HG03108 (cell line): ENCODE data around the gene ERBIN.
"Not testable (repeated sequence)": the region's sequence is repeated elsewhere in the genome, so short reads cannot be mapped to it uniquely, and the experiment has no call there.

ENCODE experiments used
- ATAC-seq: cut with Tn5 transposase; IDR thresholded peaks from one replicate; pipeline ENCODE4 v1.9.1; 2021; ENCODE audit warnings: moderate library complexity; ENCODE audit not compliant: unreplicated experiment

The ERBIN gene

DNA sequence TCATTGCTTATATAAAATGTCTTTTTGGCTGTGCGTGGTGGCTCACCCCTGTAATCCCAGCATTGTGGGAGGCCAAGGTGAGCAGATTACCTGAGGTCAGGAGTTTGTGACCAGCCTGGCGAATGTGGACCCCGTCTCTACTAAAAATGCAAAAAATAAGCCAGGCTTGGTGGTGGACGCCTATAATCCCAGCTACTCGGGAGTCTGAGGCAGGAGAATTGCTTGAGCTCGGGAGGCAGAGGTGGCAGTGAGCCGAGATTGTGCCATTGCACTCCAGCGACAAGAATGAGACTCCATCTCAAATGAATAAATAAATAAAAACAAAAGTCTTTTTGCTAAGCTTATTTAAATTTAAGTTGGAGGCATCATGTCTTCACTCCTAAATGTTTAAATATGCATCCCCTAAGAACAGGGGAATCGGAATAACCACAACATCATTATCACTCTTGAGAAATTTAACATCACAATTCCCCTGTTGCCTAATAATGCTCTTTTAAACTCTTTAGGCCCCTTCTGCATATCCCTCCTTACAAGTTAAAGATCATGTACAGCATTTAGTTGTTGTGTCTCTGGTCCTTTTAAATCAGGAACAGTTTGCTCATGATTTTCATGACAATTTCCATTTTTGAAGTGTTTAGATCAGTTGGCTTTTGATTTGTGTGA lies 72.8 kb downstream of the ERBIN start:
- ATAC-seq, result no peak

DNA sequence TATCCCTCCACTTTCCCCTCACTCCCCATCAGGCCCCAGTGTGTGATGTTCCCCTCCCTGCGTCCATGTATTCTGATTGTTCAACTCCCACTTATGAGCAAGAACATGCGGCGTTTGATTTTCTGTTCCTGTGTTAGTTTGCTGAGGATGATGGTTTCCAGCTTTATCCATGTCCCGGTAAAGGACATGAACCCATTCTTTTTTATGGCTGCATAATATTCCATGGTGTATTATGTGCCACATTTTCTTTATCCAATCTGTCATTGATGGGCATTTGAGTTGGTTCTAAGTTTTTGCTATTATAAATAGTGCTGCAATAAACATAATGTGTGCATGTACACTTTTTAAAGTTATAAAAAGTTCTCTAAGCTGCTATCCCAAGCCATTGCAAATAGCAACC lies 75.6 kb downstream of the ERBIN start:
- ATAC-seq, result no peak

DNA sequence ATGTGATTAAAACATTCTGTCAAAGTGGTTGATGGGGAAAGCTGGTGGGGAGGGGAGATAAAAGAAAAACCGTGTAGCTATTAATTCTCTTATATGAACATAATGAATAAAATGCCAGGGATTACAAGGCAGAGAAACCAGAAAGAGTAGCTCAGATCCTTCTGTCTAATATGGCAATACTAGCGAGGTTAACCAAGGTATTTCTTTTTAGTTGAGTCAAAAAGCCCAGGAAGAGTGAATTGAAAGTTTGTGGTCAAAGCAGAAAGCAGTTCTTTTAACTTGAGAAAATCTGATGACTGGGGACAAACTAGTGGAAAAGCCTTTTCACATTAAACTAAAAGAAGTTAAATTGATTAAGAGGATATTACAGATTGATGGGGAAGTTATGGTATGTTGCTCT lies 76.0 kb downstream of the ERBIN start:
- peak; percentile 52 for ATAC-seq

DNA sequence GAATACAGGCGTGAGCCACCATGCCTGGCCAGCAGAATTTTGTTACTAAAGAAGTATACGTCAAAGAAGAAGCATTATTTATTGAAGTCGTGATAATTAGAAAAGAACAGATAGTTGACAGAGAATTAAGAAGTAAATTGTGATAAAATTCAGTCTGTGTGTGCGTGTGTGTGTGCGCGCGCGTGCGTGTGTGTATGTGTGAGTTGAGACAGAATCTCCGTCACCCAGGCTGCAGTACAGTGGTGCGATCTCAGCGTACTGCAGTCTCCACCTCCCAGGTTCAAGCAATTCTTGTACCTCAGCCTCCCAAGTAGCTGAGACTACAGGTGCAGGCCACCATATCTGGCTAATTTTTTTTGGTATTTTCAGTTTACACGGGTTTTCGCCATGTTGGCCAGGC lies 77.8 kb downstream of the ERBIN start:
- ATAC-seq, result no peak

DNA sequence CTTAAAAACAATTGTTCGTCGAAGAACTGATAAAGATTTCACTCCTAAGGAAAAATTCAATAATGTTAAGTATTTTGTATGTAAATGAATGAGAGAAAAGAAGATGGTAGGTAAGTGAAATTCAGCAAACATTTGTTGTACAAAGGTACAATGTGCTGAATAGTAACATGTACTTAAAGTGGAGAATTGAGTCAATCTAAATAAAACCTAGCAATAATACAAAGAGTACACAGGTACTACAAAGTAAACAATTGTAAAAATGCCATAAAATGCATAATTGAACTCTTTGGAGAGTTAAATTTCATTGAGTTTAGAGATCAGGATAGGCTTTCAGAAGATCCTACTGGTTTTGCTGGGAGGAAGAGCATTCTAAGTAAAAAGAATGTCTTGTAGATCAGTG lies 82.9 kb downstream of the ERBIN start:
- no peak for ATAC-seq

DNA sequence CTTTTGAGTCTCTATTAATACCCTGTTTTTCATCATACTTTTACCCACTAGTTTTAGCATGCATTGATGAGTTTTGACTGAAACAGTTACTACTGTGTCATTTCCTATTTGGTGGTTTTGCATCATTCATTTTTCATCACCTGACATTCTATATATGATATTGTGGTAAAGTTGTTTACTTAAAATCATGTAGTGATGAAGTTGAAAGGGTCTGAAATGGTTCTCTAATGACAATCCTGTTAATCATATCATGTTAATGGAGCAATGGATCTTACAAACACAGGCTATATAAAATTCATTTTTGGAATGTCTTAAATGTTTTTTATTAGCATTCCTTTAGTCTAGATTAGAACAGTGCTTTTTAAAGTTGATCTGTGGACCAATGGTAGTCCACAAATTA lies 84.1 kb downstream of the ERBIN start:
- ATAC-seq, result peak; percentile 46

DNA sequence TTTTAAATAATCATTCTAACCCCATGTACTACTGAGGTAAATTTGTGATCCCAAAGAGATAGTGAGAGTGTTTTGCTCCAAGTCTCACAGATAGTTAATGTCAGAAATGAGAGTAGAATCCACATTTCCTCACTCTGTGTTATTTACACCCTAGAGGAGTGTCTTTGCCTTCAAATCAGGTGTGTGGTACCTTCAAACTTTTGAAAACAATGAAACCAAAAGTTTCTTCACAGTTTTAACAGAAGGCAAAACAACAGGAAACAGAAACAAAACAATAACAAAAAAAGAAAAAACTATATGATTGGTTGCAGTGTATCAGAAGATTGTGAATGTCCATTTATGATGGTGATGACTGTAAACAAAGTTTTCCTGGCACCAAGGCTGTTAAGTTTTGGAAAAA lies 85.9 kb downstream of the ERBIN start:
- no peak for ATAC-seq

DNA sequence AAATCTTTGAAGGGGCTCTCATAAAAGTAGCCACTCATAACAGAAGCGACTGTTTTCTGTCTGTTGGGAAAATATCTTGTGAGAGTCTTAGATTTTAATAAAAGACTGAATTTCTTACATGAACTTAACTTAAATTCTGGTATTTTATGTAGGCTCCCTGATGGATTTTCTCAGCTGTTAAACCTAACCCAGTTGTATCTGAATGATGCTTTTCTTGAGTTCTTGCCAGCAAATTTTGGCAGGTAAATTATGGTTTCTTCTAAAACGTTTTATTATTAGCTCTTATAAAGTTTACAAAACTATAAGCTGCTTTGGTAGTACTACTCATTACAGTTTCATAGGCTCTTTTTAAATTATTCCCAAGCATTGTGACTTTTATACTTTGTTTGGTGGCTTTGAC lies 87.0 kb downstream of the ERBIN start:
- ATAC-seq, result no peak

DNA sequence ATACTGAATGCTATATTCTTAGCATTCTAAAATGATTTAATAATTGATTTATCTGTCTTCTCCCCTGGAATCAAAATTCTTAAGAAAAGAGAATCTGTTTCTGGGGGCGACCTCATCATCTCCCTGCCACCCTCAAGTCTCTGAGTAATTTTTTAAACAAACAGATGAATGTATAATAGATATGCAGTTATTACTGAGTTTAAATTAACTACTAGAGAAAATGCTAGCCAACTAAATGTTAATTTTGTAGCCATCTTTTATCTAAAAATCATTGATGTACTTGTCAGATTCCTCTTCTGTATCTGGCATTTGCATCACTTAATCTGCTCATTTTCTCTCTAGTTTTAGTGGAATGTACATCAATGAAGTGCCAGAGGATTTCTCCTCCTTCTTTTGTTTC lies 87.5 kb downstream of the ERBIN start:
- no peak for ATAC-seq

DNA sequence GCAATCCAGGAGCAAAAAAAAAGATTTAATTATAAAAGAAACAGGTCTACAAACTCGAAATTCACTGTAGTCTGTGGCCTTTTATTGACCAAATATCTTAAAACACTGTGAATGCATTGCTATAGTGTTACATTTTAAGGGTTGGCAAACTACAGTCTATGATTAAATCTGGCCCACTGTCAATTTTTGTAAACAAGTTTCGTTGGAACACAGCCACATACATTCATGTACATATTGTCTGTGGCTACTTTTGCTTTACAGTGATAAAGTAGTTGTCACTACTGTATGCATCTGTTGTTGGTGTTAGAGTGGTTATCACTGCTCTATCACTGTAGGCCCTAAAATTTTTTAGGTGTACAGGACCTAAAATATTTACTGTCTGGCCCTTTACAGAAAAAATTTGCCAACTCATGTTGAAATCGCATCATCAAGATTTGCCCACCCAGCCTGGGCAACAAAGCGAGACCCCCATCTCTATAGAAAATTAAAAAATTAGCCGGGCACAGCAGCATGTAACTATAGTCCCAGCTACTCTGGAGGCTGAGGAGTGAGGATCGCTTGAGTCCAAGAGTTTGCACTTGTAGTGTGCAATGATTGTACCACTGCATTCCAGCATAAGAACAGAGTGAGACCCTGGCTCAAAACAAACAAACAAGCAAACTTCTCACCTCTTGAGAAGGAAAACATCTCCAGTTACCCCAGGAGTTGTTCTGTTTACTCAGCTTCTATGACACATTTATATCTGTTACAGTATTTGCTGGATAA lies 89.0 kb downstream of the ERBIN start:
- ATAC-seq, result no peak

DNA sequence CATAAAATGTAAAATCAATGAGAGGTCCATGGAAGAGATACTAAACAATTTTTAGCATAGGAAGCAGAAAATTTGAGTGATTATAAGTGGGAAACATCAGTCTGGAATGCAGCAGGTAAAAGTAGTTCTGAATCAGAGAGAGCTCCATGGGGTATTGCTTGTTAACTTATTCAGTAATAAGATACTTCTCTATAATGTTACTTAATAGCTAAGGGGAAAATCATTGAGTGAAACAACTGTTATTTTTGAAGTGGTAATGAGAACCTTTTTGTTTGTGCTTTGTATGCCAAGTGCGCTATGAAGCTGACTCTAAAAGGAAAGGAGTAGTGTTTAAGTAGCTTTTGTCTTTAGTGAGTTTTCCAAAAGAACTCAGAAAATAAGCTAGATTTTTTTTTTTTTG lies 95.2 kb downstream of the ERBIN start:
- no peak for ATAC-seq

DNA sequence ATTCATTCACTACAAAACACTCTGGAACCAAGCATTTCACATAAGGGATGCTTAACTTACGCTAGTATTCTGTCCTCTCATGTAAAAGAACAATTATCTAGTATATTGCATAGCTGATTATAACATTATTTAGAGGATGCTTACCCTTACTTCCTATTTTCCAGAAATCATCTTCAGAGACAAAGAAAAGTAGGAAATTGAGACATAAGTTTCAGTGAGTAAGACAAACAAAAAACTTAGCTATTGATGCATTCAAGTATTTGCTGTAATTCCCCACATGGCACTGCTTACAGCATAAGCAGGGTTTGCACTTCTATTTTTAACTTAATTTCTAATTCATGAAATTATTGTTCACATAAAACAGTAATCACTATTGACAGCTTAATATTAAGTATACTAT lies 112.9 kb downstream of the ERBIN start:
- ATAC-seq, result no peak

DNA sequence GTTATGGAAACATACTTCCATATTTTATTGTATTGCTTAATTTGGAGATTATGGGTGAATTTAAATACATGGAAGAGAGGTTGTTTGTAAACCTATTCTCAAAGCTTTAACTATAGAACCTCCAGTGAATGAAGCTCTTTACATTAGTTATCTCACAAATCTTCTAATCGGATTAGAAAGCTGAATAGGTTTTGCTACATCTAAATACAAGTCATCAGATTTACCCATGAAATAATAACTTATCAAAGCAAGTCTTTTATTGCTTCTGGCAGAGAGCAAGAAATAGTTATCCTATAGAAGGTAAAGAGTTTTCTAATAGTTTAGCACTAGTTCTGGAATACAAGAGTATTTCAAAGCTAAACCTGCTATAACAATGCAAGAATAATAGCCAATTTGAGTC lies 113.3 kb downstream of the ERBIN start:
- ATAC-seq, result no peak

DNA sequence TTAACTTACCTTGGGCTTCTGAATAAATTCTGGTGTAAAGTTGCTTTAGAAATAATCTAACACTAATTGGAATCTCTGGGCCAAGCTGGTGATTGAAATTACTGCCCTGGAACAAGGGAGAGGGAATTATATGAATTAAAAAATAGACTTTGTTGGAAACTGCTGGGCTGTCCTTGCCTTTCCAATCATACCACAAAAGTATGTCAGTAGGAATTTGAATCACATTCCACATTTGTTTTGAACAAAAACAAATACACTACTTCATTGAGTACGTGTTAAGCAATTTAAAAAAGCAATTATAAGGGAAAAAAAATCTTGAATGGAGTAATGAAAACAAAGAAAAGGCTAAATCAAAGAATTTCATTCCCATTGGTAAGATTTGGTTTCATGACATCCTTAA lies 115.3 kb downstream of the ERBIN start:
- ATAC-seq, result no peak

DNA sequence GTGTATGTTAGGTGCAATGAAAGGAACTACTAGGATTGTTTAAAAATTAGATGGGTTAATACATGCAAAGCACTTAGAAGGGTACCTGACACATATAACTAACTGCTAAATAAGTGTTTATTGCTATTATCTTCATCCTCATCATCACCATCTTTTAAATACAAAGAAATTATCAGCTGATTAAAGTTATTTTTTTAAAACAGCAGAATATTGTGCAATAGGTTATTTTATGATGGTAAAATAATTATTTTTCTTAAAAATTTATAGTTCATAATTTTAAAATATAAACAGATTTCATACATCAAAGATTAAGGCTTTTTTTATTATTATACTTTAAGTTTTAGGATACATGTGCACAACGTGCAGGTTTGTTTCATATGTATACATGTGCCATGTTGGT lies 130.9 kb downstream of the ERBIN start:
- ATAC-seq, result no peak

DNA sequence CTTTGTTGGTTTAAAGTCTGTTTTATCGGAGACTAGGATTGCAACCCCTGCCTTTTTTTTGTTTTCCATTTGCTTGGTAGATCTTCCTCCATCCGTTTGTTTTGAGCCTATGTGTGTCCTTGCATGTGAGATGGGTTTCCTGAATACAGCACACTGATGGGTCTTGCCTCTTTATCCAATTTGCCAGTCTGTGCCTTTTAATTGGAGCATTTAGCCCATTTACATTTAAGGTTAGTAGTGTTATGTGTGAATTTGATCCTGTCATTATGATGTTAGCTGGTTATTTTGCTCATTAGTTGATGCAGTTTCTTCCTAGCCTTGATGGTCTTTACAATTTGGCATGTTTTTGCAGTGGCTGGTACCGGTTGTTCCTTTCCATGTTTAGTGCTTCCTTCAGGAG lies 134.9 kb downstream of the ERBIN start:
- ATAC-seq, result not testable (repeated sequence)

DNA sequence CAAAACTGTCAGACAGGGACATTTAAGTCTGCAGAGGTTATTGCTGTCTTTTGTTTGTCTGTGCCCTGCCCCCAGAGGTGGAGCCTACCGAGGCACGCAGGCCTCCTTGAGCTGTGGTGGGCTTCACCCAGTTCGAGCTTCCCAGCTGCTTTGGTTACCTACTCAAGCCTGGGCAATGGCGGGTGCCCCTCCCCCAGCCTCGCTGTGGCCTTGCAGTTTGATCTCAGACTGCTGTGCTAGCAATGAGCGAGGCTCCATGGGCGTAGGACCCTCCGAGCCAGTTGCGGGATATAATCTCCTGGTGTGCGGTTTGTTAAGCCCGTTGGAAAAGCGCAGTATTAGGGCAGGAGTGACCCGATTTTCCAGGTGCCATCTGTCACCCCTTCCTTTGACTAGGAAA lies 136.7 kb downstream of the ERBIN start:
- not testable (repeated sequence) for ATAC-seq

DNA sequence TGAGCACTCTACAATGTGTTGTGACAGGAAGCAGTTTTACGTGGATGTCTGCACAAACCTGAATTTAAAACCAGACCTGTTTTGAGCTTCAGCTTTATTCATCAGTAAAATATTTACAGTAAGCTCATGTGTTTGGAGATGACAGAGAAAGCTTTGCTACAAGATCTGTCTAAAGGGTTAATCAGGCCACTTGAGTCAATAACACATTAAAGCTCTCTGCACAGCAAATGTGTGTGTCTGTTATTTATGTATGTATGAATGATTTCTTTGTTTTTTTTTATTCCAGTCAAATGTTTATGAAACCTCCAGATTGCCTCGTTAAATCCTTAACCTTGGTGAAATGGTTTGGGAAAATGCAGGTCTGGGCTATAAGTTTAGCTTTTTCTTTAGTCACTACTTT lies 140.5 kb downstream of the ERBIN start:
- ATAC-seq, result no peak

DNA sequence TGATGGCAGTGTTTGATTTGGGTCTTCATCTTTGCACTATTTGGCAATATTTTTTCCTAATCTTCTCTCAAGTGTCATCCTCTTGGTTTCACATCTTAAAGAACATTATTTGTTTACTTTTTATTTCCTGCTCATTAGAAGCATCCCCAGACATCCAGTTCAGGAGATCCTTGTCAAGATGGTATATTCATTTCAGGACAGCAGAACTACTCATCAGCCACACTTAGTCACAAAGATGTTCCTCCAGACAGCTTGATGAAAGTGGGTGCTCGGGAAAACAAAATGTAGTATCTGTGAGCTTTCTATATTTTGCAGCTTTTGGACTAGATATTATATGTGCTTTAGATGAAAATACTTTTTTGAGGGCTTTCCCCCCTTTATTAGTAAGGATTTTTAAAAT lies 145.7 kb downstream of the ERBIN start:
- no peak for ATAC-seq

DNA sequence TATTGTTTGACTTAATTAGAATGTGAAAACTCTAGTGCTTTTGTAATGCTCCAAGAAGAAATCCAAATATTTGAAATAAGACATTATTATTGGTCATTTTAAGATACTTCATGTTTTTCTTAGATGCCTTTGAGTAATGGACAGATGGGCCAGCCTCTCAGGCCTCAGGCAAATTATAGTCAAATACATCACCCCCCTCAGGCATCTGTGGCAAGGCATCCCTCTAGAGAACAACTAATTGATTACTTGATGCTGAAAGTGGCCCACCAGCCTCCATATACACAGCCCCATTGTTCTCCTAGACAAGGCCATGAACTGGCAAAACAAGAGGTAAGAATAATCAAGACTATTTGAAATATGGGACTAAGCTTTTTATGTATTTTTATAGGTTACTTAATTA lies 148.5 kb downstream of the ERBIN start:
- no peak for ATAC-seq

DNA sequence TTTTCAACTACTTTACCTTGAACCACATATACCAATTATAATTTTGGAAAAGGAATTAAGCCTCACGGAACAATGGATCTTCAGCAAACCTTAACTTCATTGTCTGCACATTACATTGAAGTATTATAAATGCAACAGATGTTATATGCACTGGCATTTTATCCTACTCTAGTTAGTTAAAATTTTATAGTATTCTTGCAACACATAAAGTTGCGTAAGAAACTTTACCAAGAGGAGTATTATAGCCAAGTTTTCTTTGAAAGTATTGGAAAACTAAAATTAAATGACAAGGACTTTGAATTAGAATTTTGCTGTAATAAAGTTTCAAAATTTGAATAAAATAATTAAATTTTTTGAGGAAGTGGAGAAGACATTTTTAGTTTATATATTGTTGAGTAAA lies 154.3 kb downstream of the ERBIN start:
- ATAC-seq, result no peak

DNA sequence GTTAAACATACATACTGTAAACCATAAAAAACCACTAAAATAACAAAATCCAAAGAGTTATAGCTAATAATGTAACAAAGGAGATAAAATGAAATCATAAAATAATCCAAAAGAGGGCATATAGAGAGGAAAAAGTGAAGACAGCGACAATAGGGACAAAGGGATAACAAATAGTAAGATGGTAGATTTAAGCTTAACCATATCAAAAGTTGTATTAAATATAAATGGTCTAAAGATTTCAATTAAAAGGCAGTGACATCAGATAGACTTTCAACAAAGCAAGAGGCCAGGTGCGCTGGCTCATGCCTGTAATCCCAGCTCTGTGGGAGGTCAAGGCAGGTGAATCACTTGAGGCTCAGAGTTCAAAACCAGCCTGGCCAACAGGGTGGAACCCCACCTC lies 163.0 kb downstream of the ERBIN start:
- ATAC-seq, result no peak

DNA sequence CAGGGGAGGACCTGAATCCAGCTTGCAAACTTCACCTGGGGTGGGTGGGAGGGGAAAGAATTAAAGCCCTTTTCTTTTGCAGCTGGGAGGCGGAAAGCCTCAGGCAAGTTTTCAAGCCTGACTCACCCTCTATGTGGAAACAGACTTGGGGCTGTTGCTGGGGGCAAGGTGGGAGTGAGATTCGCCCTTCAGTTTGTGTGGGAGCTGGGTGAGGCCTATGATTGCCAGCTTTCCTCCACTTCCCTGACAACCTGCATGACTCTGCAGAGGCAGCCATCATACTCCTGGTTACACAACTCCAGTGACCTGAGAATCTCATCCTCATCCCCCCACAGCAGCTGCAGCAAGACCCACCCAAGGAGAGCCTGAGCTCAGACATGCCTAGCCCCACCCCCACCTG lies 174.5 kb downstream of the ERBIN start:
- ATAC-seq, result no peak
